Adrenal gland (tissue), 5 donors: Measurements from ENCODE around the gene MYO1A.

ENCODE experiments used
- POLR2A ChIP-seq, 2 donors: fragments of 450-650 bp; IDR thresholded peaks; one replicate each; pipeline ENCODE4 v1.6.1; 2017; ENCODE audit warnings: antibody characterized with exemption in 2 of 2, mild to moderate bottlenecking in 2 of 2, moderate library complexity in 1 of 2
- TF ChIP-seq, protein P1 (sequence below), 6 experiments: fragments of 450-650 bp in 4 of 6; fragments of 200-600 bp in 2 of 6; sonication (generic) in 1 of 6; IDR thresholded peaks; 1 replicate in 5 of 6; 2 replicates in 1 of 6; pipeline versions ENCODE4 v1.5.1 to v1.8.0; 2016 to 2021; ENCODE audit warnings: antibody characterized with exemption in 6 of 6, mild to moderate bottlenecking in 2 of 6, moderate library complexity in 1 of 6
- donor health status: DM: no; HTN: no; CAD: no.

DNA sequence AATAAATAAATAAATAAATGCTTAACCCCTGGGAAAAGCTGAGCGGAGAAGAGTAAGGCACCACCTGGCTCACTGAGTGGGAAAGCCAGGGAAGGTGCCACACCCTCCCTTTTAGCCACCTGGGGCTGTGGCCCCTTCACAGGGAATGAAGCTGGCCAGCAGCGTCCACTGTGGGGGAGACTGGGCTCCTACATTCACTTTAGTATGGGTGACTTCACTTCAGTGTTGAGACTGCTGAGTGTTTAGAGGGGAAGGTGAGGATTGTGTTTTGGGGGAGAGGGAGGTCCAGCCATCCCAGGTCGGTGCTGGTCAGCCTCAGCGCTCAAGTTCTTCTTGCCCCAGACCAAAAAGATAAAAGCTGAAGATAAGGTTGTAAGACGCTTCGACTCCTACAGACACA lies 40.6 kb upstream of the MYO1A start:
- TF ChIP-seq, protein P1, sequence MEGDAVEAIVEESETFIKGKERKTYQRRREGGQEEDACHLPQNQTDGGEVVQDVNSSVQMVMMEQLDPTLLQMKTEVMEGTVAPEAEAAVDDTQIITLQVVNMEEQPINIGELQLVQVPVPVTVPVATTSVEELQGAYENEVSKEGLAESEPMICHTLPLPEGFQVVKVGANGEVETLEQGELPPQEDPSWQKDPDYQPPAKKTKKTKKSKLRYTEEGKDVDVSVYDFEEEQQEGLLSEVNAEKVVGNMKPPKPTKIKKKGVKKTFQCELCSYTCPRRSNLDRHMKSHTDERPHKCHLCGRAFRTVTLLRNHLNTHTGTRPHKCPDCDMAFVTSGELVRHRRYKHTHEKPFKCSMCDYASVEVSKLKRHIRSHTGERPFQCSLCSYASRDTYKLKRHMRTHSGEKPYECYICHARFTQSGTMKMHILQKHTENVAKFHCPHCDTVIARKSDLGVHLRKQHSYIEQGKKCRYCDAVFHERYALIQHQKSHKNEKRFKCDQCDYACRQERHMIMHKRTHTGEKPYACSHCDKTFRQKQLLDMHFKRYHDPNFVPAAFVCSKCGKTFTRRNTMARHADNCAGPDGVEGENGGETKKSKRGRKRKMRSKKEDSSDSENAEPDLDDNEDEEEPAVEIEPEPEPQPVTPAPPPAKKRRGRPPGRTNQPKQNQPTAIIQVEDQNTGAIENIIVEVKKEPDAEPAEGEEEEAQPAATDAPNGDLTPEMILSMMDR (IDR thresholded peaks at IDR 0.05): no peak
- TF ChIP-seq POLR2A (IDR thresholded peaks at IDR 0.05): no peak
